Astrocyte of the spinal cord (primary cell): ENCODE data around the gene SNAPC4.

Experiments
- DNase-seq: peaks from one replicate; pipeline ENCODE4 v3.0.0; 2011; ENCODE audit warnings: low read depth, low spot score
- H3K4me3 ChIP-seq: 2 replicates; pipeline ENCODE4 v1.5.1; 2011; ENCODE audit warnings: low read depth, mild to moderate bottlenecking, low read length, moderate library complexity
- CTCF ChIP-seq: IDR thresholded peaks from 2 replicates; pipeline ENCODE4 v1.5.1; 2012; ENCODE audit warnings: low read depth, mild to moderate bottlenecking, low read length, inconsistent platforms
- in situ Hi-C: cut with HindIII; loops from 2 replicates; pipeline ENCODE4 v1.10.0; 2017; ENCODE audit warnings: low sequenced_read_pairs

Gene SNAPC4

GRCh38 chr9:136416914-136417313, 16.9 kb upstream of the SNAPC4 start:
- DNase-seq: no peak
- in situ Hi-C loops: no loop called here
- no peak for TF ChIP-seq CTCF
- no peak overlapping the region for H3K4me3 ChIP-seq

- H3K4me3 ChIP-seq: no peak overlapping the region
- in situ Hi-C loops: no loop called here
- DNase-seq: no peak
- TF ChIP-seq CTCF: no peak
Observed at GRCh38 chr9:136416427-136416826, 16.5 kb upstream of the SNAPC4 start.

GRCh38 chr9:136412962-136413361, 13.0 kb upstream of the SNAPC4 start:
- no peak overlapping the region for H3K4me3 ChIP-seq
- no peak for DNase-seq
- TF ChIP-seq CTCF: no peak
- in situ Hi-C loops: no loop called here

- peak overlapping the region; percentile 91 for H3K4me3 ChIP-seq
- in situ Hi-C loops: no loop called here
- DNase-seq: no peak
- no peak for TF ChIP-seq CTCF
Observed at GRCh38 chr9:136411378-136411777, 11.4 kb upstream of the SNAPC4 start.

- DNase-seq: peak; percentile 83
- in situ Hi-C loops: no loop called here
- TF ChIP-seq CTCF: no peak
- H3K4me3 ChIP-seq: peak within 1 kb of the TSS; percentile 91
Observed at GRCh38 chr9:136410500-136411287, 10.7 kb upstream of the SNAPC4 start, which contains the start of the genes ENTR1 and PMPCA. Gene ENTR1 (minus strand): TSS chr9:136410614. CDS start chr9:136410397, 217 bp downstream. Gene PMPCA (plus strand): TSS chr9:136410658. CDS start chr9:136410669, 11 bp downstream.

GRCh38 chr9:136409557-136410455, 9.8 kb upstream of the SNAPC4 start:
- in situ Hi-C loops: no loop called here
- no peak for TF ChIP-seq CTCF
- DNase-seq: no peak
- peak overlapping the region; percentile 91 for H3K4me3 ChIP-seq
